ENCODE measurements around the gene SMCO3.
"Not testable (repeated sequence)": the region's sequence is repeated elsewhere in the genome, so short reads cannot be mapped to it uniquely, and the experiment has no call there.

Gene SMCO3

DNA sequence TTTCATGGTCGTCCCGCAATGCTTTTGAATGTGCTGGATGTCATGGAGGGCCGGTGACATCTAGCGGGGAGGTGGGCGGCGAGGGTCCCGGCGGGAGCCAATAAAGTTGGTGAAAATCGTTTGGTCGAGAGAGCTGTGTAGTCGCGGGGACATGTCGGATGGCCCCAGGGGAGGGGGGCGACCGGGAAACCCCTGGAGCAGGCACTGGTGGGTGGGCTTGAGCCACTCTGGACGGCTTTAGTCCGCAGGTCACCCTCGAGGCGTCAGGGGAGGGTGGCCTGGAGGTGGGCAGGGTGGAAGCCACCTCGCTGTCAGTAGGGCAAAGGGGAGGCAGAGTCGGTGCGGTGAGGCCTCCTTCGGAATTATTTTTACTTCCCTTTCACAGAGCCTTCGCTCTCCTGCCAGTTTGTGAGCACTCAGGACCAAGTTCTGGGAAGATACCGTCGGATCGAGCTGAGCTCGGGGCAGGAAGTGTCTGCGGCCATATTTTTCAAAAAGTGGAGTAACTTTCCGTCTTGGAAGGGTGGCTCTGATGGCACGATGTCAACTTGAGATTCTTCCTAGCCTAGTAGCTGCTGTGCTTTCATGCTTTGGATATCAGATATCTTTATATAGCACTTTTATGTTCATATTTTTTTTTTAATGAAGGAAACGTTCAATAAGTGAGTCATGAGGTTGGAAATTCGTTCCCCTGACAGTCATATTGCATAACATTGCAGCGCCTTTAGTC, 38.9 kb downstream of the SMCO3 start:
- DNase-seq (ENCODE audit: low read depth in 2 of 2), result no peak

DNA sequence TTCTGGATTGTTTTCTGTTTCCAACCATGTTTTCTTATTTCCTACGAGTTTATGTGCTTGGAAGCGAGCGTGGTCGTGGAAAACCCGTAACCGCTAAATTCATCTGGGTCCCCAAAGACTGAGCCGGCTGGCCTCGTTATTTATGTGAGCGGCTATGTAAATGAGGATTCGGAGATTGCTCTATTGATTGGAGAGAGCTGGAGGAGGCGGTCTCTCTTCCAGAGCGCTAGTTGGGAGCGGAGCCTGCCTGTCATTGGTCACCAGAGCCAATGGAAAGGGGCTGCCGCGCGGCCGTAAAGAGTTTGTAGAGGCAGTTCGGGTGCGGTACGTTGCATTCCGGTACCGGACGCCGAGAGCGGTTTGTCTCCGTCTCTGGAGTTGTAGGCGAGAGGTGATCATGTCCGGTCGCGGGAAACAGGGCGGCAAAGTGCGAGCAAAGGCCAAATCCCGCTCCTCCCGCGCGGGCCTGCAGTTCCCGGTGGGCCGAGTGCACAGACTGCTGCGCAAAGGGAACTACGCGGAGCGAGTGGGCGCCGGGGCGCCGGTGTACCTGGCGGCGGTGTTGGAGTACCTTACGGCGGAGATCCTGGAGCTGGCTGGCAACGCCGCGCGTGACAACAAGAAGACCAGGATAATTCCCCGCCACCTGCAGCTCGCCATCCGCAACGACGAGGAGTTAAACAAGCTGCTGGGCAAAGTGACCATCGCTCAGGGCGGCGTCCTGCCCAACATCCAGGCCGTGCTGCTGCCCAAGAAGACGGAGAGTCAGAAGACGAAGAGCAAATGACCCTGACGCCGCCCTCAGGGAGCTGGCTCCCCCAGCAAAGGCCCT, 39.7 kb downstream of the SMCO3 start:
- peak; percentile 63 to 72 for DNase-seq (ENCODE audit: low read depth in 2 of 2)

DNA sequence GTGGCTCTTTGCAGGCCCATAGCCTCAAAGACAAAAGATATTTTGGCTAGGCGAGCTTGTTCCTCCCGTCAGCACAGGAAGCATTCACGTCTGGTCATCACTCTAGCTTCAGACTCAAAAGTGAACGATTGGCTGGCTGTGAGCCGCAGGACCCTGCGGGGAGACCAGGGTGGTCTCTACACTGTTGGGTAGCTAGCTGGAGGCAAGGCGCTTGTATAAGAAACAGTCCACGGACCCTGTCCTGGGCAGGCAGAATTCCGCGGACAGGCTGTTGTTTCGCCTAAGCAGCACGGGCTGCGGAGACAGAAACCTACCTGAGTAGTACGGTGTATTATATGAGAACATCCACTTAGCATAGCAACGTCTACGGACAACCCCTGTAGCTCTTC, 40.3 kb downstream of the SMCO3 start:
- no peak for DNase-seq (ENCODE audit: low read depth in 2 of 2)

DNA sequence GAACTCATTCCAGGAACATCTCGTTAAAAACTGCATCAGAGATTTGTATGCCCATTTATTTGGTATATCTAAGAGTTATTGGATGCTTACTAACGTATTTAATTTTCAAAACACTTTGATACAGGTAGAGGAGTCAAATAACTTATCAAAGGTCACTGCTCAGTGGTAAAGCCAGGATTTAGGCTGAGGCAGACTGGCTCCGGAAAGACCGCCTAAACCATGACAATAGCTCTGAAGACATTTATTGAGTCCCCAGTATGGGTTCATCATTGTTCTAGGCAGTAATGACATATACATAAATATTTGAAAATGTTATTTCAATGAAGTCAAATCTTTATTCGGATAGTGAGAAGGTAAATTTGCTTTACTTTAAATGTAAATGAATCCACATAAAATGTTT, 41.0 kb downstream of the SMCO3 start:
- DNase-seq (ENCODE audit: low read depth in 2 of 2), result no peak

DNA sequence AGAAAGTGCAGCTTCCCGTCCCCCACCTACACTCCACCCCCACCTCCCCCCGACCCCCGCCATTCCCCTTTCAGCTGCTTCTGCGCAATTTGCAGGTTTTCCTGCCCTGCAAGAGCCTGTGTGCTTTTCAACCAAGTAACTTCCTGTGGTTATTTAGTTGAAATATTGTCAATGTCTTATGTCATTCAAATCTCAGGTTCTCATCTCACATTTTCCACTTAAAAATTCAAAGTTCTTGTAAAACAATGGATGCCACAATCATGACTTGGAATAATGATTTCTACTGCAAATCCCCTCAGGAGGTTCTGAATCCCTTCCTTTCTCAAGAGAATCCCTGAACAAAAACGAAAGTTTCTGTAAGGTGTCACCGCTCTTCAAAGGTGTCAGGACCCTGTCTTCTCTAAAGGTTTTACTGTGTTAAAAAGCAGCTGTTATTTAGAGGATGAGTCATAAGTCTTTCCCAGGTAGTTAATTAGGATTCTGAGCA, 42.3 kb downstream of the SMCO3 start:
- no peak for DNase-seq (ENCODE audit: low read depth in 2 of 2)

DNA sequence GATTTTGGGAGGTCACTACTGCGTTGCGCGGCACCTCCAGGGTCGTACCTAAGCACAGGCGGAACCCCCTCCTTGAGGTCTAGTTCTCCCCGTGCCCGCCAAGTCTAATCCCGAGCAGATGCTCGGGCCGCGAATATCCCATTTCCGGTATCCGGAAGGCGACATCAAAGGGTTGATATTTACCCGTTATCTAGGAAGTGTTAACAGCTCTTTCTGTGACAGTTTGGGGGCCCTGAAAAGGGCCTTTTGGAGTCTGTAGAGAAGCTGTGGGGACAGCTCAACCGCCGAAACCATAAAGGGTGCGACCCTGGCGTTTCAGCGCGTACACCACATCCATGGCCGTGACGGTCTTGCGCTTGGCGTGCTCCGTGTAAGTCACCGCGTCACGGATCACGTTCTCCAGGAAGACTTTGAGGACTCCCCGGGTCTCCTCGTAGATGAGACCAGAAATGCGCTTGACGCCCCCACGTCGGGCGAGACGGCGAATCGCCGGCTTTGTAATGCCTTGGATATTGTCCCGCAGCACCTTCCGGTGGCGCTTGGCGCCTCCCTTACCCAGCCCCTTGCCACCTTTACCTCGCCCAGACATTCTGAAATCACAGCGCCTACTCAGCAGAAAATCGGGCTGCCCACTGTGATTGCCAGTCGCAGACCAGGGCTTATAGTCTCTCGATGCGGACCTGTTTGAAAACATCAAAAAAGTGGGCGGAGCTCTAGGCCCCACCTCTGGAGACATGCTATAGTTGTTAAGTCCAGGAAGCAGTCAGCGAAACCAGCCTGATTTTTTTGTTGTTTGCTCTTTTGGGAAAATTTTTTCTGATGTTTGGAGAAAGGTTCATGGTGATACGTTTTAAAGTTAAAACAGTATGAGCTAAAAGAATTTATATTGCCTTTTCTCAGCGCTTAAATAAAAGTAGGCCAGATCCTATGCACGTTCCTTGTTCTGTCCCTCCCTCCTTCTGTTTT, 43.2 kb downstream of the SMCO3 start:
- peak; percentile 86 to 87 for DNase-seq (ENCODE audit: low read depth in 2 of 2)

DNA sequence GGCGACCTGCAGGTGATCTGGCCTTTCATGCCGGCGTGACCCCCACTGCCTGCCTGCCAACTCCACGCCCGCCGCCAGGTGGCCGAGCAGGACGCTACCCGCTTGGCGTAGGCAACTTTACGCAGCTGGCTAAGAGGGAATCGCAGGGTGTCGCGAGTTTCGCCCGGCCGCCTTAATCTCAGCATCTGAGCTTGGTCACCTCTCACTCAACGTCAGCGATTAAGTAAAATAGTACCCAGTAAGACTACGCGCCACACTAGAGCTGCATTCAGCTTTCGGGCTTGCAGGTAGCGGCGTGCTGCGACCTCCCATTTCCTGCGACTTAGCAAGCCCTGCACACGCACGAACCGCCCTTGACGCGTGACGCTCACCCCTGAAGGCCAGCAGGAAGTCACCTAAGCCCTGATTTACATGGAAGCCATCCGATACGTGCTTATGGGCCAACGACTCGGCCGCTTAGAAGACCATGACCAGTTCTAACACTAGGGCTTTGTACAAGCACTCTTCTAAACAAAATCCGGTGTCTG, 44.0 kb downstream of the SMCO3 start:
- DNase-seq (ENCODE audit: low read depth in 2 of 2), result peak; percentile 61 to 76

DNA sequence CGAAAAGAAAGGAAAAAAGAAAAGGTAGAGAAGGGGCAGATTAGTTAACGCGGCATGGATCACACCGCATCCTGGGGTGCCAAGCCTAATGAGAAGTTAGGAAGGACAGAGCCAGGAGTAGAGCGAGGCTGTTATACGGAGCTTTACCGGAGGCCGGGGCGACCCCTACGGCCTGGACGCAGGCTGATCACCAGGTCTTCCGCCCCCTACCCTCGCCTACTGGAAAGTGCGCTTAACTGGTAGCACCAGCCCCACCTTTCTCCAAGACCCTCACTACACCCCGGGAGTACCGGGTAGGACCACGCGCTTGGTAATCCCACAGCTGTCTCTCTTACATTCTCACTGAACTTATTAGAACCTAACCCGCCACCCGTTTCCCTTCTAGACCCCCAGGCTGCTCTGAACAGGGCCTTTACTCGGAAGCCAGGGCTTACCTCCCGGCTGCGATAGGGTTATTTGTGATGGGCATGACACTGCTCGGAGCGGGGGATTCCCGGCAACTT, 44.5 kb downstream of the SMCO3 start:
- no peak for DNase-seq (ENCODE audit: low read depth in 2 of 2)

DNA sequence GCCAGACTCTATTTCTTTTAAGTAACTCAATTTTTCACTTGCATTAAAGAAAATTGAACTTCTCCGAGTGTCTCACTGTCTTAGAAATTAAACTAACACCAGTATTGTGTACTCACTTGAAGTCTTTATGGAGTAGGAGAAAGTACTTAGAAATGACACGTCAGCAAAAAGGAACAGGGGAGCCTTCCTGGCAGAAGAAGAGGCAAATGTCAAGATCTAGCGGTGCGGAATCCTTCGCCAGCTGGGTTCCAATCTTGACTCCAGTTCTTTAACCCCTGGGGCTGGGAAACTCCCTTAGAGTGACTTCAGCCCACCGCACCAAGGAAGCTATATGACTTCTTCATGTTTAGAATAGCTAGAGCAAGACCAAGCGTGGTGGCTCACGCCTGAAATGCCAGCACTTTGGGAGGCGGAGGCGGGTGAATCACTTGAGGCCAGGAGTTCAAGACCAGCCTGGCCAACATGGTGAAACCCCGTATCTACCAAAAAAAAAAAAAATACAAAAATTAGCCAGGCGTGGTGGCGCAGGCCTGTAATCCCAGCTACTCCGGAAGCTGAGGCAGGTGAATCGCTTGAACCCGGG, 45.1 kb downstream of the SMCO3 start:
- no peak for DNase-seq (ENCODE audit: low read depth in 2 of 2)

DNA sequence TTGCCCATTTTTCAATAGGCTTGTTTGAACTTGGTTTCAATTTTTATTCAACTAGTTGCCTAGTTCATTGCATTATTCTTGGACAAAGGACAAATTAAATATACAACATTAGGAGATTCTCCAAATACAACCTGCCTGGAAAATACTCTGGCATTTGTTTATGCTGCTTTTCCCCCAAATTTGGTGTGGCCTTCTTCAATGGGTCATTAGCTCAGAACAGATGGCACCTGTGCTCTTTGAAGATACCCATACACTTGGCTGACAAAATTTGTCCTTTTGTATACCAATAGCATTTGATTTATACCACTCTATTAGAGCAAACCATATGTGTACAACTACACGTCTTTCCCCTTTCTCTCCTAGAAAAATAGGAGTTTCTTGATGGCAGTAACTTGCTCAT, 46.4 kb downstream of the SMCO3 start:
- DNase-seq (ENCODE audit: low read depth in 2 of 2), result no peak

DNA sequence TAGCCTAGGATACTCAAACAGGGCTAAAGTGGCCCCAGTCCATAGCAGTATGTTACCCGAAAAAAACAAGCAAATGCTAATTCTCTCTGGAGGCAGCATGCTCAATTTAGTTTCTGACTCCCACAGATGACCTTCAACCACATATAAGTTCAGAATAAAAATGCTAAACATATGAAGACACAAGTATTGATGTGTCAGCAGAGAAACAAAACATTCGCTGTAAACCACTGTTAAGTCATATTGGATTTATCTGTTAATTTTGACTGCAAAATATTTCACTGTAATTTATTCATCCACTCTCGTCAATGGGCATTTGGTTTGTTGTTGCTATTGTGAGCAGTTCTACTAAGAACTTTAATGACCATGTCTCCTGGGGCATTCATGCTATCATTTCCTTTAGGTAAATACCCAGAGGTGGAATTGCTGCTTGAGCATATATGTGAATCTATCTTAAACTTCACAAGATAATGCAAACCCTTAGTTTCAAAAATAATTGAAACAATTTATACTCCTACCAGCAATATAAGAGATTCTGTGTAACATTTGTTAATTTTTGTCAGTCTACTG, 47.2 kb downstream of the SMCO3 start:
- DNase-seq (ENCODE audit: low read depth in 2 of 2), result no peak

DNA sequence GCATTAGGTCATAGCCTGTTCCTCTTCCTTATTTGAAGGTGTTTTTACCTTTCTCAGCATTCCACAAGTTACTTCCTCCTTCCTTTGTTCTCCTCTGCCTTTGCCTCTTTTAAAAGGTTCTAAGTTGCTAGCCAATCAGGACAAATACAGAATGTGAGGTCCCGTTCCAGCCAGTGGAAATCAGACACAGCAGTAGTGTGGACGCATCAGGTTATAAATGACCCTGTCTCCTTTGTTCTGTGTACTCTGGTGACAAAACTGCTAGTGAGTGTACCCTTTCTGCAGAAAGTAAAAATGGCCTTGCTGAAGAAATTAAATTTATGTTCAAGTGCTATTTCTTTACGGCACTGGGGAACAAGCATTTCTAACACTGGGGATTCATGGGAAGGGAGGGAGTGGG, 48.0 kb downstream of the SMCO3 start:
- not testable (repeated sequence) for DNase-seq (ENCODE audit: low read depth in 2 of 2)

DNA sequence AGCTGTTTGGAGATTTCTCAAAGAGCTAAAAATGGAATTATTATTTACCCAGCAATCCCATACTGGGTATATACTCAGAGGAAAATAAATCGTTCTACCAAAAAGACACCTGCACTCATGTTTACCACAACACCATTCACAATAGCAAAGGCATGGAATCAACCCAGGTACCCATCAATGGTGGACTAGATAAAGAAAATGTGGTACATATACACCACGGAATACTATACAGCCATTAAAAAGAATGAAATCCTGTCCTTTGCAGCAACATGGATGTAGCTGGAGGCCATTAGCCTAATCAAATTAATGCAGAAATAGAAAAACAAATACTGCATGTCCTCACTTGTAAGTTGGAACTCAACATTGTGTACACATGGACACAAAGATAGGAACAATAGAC, 48.6 kb downstream of the SMCO3 start:
- no peak for DNase-seq (ENCODE audit: low read depth in 2 of 2)

DNA sequence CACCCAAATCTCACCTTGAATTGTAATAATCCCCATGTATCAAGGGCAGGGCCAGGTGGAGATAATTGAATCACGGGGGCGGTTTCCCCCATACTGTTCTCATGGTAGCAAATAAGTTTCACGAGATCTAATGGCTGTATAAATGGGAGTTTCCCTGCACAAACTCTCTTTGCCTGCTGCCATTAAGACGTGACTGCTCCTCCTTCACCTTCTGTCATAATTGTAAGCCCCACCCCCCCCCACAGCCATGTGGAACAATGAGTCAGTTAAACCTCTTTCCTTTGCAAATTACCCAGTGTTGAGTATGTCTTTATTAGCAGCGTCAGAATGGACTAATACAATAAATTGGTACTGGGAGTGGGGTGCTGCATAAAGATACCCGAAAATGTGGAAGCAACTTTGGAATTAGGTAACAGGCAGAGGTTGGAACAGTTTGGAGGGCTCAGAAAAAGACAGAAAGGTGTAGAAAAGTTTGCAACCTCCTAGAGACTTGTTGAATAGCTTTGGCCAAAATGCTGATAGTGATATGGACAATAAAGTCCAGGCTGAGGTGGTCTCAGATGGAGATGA, 54.2 kb downstream of the SMCO3 start:
- DNase-seq (ENCODE audit: low read depth in 2 of 2), result not testable (repeated sequence)

DNA sequence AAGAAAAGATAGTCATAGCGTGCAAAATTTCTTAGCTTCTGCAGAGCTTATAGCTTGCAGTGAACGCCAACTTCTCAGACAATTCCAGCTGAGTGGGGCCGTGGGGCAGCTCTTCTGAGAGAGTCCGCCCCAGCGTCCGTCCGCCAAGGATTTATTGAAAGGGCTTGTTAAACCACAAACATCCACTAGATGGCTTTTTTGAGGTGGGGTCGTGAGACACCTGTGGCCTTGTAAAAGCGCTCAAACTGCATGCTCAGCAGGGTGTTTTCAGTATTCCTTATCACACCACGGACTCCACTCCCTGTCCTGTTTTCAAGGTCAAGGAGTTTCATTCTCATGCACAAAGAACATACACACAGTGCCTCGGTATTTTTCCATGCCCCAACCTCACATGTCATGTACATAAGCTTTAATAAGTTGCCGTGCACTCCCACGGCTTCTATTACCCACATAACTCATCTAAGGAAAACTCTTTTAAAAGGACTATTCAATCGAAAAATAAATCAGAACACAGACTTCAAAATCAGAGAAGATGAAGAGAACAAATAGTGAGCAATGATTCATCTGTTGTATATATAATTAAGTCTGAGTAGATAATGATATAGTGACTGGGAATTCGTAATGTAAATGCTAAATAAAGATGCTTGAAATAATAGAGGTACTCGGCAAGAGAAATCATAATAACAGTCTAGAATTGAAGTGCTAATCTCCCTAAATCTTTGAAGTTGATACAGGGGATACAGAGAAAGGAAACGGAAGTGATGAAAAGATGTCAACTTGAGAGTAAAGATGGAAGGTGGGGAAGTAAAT, 57.4 kb downstream of the SMCO3 start:
- no peak for DNase-seq (ENCODE audit: low read depth in 2 of 2)

Measured in stimulated activated CD4-positive, alpha-beta T cell treated with anti-CD3 and anti-CD28 coated beads, Interleukin-1b, Interleukin-23, amount 100 ng/mL, for 1 hour (primary cell).